T-helper 22 cell (primary cell): ENCODE measurements around the gene MAPKAPK3.
"Not testable (repeated sequence)": the region's sequence is repeated elsewhere in the genome, so short reads cannot be mapped to it uniquely, and the experiment has no call there.

Experiments used
- DNase-seq: peaks from one replicate; pipeline ENCODE4 v3.0.0-alpha.2; 2020; ENCODE audit warnings: low read depth

Gene MAPKAPK3

GRCh38 chr3:50656417-50657195 lies 39.7 kb downstream of the MAPKAPK3 start:
- DNase-seq: no peak

- DNase-seq: no peak
These were observed 40.5 kb downstream of the MAPKAPK3 start for GRCh38 chr3:50657407-50657806.

- DNase-seq: no peak
These were observed 40.9 kb downstream of the MAPKAPK3 start for GRCh38 chr3:50657816-50658215.

- no peak for DNase-seq
These were observed 41.5 kb downstream of the MAPKAPK3 start for GRCh38 chr3:50658416-50658815.

- no peak for DNase-seq
These were observed 41.9 kb downstream of the MAPKAPK3 start for GRCh38 chr3:50658831-50659230.

GRCh38 chr3:50660386-50660785 lies 43.4 kb downstream of the MAPKAPK3 start:
- no peak for DNase-seq

- DNase-seq: no peak
These were observed 44.4 kb downstream of the MAPKAPK3 start for GRCh38 chr3:50661321-50661837.

- no peak for DNase-seq
These were observed 45.5 kb downstream of the MAPKAPK3 start for GRCh38 chr3:50662408-50662807.

- DNase-seq: no peak
These were observed 48.3 kb downstream of the MAPKAPK3 start for GRCh38 chr3:50665081-50665840.

- DNase-seq: not testable (repeated sequence)
These were observed 48.8 kb downstream of the MAPKAPK3 start for GRCh38 chr3:50665841-50666115.

- no peak for DNase-seq
These were observed 49.9 kb downstream of the MAPKAPK3 start for GRCh38 chr3:50666837-50667236.

- no peak for DNase-seq
These were observed 54.4 kb downstream of the MAPKAPK3 start for GRCh38 chr3:50671331-50671730.

- no peak for DNase-seq
These were observed 55.7 kb downstream of the MAPKAPK3 start for GRCh38 chr3:50672656-50673055.

- DNase-seq: no peak
These were observed 57.0 kb downstream of the MAPKAPK3 start for GRCh38 chr3:50673931-50674330.

GRCh38 chr3:50674349-50675178 lies 57.6 kb downstream of the MAPKAPK3 start, which contains the start of gene DOCK3:
TSS of gene DOCK3 (plus strand) at chr3:50674927. CDS start at chr3:50675264, 337 bp downstream.
- DNase-seq: peak; percentile 23

- DNase-seq: no peak
These were observed 58.5 kb downstream of the MAPKAPK3 start for GRCh38 chr3:50675179-50676030.

- no peak for DNase-seq
These were observed 59.2 kb downstream of the MAPKAPK3 start for GRCh38 chr3:50676031-50676705.

GRCh38 chr3:50687127-50687751 lies 70.3 kb downstream of the MAPKAPK3 start:
- no peak for DNase-seq

GRCh38 chr3:50687916-50688315 lies 71.0 kb downstream of the MAPKAPK3 start:
- DNase-seq: no peak

- not testable (repeated sequence) for DNase-seq
These were observed 71.7 kb downstream of the MAPKAPK3 start for GRCh38 chr3:50688602-50689001.
